ENCODE results near the gene SNRNP25.

The SNRNP25 gene

GRCh38 chr16:38941-39892, 14.4 kb upstream of the SNRNP25 start:
- no peak for TF ChIP-seq CTCF (IDR thresholded peaks at IDR 0.05; ENCODE audit: insufficient read depth, low read depth, low read length, missing control alignments)
- DNase-seq (ENCODE audit: low read depth), result peak; percentile 81
- H3K4me3 ChIP-seq (ENCODE audit: low read depth, low read length), result no peak overlapping the region

GRCh38 chr16:41439-42068, 12.1 kb upstream of the SNRNP25 start:
- no peak for DNase-seq (ENCODE audit: low read depth)
- H3K4me3 ChIP-seq (ENCODE audit: low read depth, low read length), result no peak overlapping the region
- no peak for TF ChIP-seq CTCF (IDR thresholded peaks at IDR 0.05; ENCODE audit: insufficient read depth, low read depth, low read length, missing control alignments)

- no peak overlapping the region for H3K4me3 ChIP-seq (ENCODE audit: low read depth, low read length)
- no peak for TF ChIP-seq CTCF (IDR thresholded peaks at IDR 0.05; ENCODE audit: insufficient read depth, low read depth, low read length, missing control alignments)
- no peak for DNase-seq (ENCODE audit: low read depth)
These were observed 11.6 kb upstream of the SNRNP25 start for GRCh38 chr16:42069-42457.

- DNase-seq (ENCODE audit: low read depth), result no peak
- no peak overlapping the region for H3K4me3 ChIP-seq (ENCODE audit: low read depth, low read length)
- no peak for TF ChIP-seq CTCF (IDR thresholded peaks at IDR 0.05; ENCODE audit: insufficient read depth, low read depth, low read length, missing control alignments)
These were observed 10.9 kb upstream of the SNRNP25 start for GRCh38 chr16:42691-43090.

- no peak for TF ChIP-seq CTCF (IDR thresholded peaks at IDR 0.05; ENCODE audit: insufficient read depth, low read depth, low read length, missing control alignments)
- no peak for DNase-seq (ENCODE audit: low read depth)
- H3K4me3 ChIP-seq (ENCODE audit: low read depth, low read length), result no peak overlapping the region
These were observed 10.3 kb upstream of the SNRNP25 start for GRCh38 chr16:43294-43693.

GRCh38 chr16:44655-45054, 9.0 kb upstream of the SNRNP25 start:
- TF ChIP-seq CTCF (IDR thresholded peaks at IDR 0.05; ENCODE audit: insufficient read depth, low read depth, low read length, missing control alignments), result no peak
- DNase-seq (ENCODE audit: low read depth), result no peak
- H3K4me3 ChIP-seq (ENCODE audit: low read depth, low read length), result no peak overlapping the region

All from GM12865 (cell line).